GM21576 (cell line): ENCODE measurements around the gene GCN1.
A peak's percentile ranks its signal among the peaks of the same experiment; 100 is the strongest.
"Not testable (repeated sequence)": the region's sequence is repeated elsewhere in the genome, so short reads cannot be mapped to it uniquely, and the experiment has no call there.

ENCODE experiments used
- ATAC-seq: cut with Tn5 transposase; IDR thresholded peaks from one replicate; pipeline ENCODE4 v1.9.1; 2021; ENCODE audit warnings: mild to moderate bottlenecking, moderate library complexity; ENCODE audit not compliant: unreplicated experiment

The GCN1 gene

GRCh38 chr12:120194534-120195395, at the start of gene GCN1:
Gene GCN1, minus strand, starts transcription at chr12:120194715. Its CDS starts 18 bp downstream, at chr12:120194697.
- peak; percentile 55 for ATAC-seq

GRCh38 chr12:120242971-120243699, 48.6 kb upstream of the GCN1 start:
- ATAC-seq = no peak

- no peak for ATAC-seq
Observed at GRCh38 chr12:120242275-120242799, 47.8 kb upstream of the GCN1 start.

GRCh38 chr12:120241561-120242274, 47.2 kb upstream of the GCN1 start:
- no peak for ATAC-seq

GRCh38 chr12:120240495-120240833, 45.9 kb upstream of the GCN1 start:
- no peak for ATAC-seq

- ATAC-seq = no peak
Observed at GRCh38 chr12:120239776-120240494, 45.4 kb upstream of the GCN1 start.

- ATAC-seq = no peak
Observed at GRCh38 chr12:120238839-120239445, 44.4 kb upstream of the GCN1 start.

- no peak for ATAC-seq
Observed at GRCh38 chr12:120238217-120238616, 43.7 kb upstream of the GCN1 start.

- ATAC-seq = no peak
Observed at GRCh38 chr12:120237360-120238171, 43.1 kb upstream of the GCN1 start.

- ATAC-seq = not testable (repeated sequence)
Observed at GRCh38 chr12:120236809-120237208, 42.3 kb upstream of the GCN1 start.

GRCh38 chr12:120235369-120236323, 41.1 kb upstream of the GCN1 start:
- no peak for ATAC-seq

- ATAC-seq = no peak
Observed at GRCh38 chr12:120234643-120235368, 40.3 kb upstream of the GCN1 start.

GRCh38 chr12:120231316-120232011, 36.9 kb upstream of the GCN1 start:
- no peak for ATAC-seq

- no peak for ATAC-seq
Observed at GRCh38 chr12:120230974-120231315, 36.4 kb upstream of the GCN1 start.

- ATAC-seq = no peak
Observed at GRCh38 chr12:120230326-120230973, 35.9 kb upstream of the GCN1 start.

GRCh38 chr12:120229487-120230325, 35.2 kb upstream of the GCN1 start:
- ATAC-seq = no peak
